ENCODE data around the gene CSF3. TPM values are rescaled to one million over a fixed set of nuclear protein-coding genes. Genes with fewer than 3 reads are reported as not detected.

Gene CSF3
- total and polyA plus RNA-seq, 11 donors = 0.14 to 1.3 (median 0.63) TPM; not detected in 7

- intact Hi-C loops (cut with DNase I) = no loop called here
- no peak for ATAC-seq
- Histone ChIP-seq H3K9me3 (no peaks in the 10 kb centered on the region), H3K4me3 (no peak overlapping the region), H3K27me3 (peaks cover 0 to 7% (median 0%) of the 10 kb centered on the region in 9 donors), H3K27ac (peak overlapping the region in 1 of 12 donors; percentile 69), H3K36me3 (no peaks in the 10 kb centered on the region), H3K4me1 (peaks cover 0 to 66% (median 0%) of the 10 kb centered on the region in 12 donors)
- 76 to 88% (median 79%) methylated on average over 6 of the region's 6 CpGs for whole genome bisulfite sequencing, 4 donors
- TF ChIP-seq POLR2A (IDR thresholded peaks at IDR 0.05) (no peak), CTCF (IDR thresholded peaks at IDR 0.05) (no peak)
- DNase-seq = no peak
These were observed 45.9 kb upstream of the CSF3 start for GRCh38 chr17:39969375-39969774.

GRCh38 chr17:39970157-39970692 is 45.0 kb upstream of the CSF3 start:
- no peak for TF ChIP-seq CTCF (IDR thresholded peaks at IDR 0.05)
- TF ChIP-seq POLR2A (IDR thresholded peaks at IDR 0.05) = no peak
- H3K4me1 ChIP-seq = peaks cover 0 to 72% (median 0%) of the 10 kb centered on the region in 12 donors
- DNase-seq (no peak), ATAC-seq (no peak)
- H3K36me3 ChIP-seq = no peaks in the 10 kb centered on the region
- H3K4me3 ChIP-seq = no peak overlapping the region
- H3K27ac ChIP-seq = no peak overlapping the region
- intact Hi-C loops (cut with DNase I) = loop anchor here in 5 of 10 donors (5.0 to 10.0 kb wide), 4 partner anchors 48 to 215 kb away; no protein-coding TSS in a partner anchor
- WGBS, 4 donors = 51 to 62% (median 60%) methylated on average over 7 of the region's 7 CpGs
- no peaks in the 10 kb centered on the region for H3K9me3 ChIP-seq
- H3K27me3 ChIP-seq = peaks cover 0 to 8% (median 0%) of the 10 kb centered on the region in 9 donors

GRCh38 chr17:39971076-39971603 is 44.1 kb upstream of the CSF3 start:
- TF ChIP-seq POLR2A (IDR thresholded peaks at IDR 0.05) = no peak
- no peak for TF ChIP-seq CTCF (IDR thresholded peaks at IDR 0.05)
- H3K27me3 ChIP-seq = peaks cover 0 to 8% (median 0%) of the 10 kb centered on the region in 9 donors
- DNase-seq (no peak), ATAC-seq (no peak)
- intact Hi-C loops (cut with DNase I) = loop anchor here in 5 of 10 donors (5.0 to 10.0 kb wide), 4 partner anchors 49 to 216 kb away; no protein-coding TSS in a partner anchor
- no peak overlapping the region for H3K4me3 ChIP-seq
- H3K9me3 ChIP-seq = no peaks in the 10 kb centered on the region
- H3K27ac ChIP-seq = peak overlapping the region in 1 of 12 donors; percentile 81
- H3K4me1 ChIP-seq = peaks cover 0 to 72% (median 0%) of the 10 kb centered on the region in 12 donors
- H3K36me3 ChIP-seq = no peaks in the 10 kb centered on the region
- WGBS, 4 donors = 84 to 90% (median 88%) methylated on average over 4 of the region's 4 CpGs

DNA sequence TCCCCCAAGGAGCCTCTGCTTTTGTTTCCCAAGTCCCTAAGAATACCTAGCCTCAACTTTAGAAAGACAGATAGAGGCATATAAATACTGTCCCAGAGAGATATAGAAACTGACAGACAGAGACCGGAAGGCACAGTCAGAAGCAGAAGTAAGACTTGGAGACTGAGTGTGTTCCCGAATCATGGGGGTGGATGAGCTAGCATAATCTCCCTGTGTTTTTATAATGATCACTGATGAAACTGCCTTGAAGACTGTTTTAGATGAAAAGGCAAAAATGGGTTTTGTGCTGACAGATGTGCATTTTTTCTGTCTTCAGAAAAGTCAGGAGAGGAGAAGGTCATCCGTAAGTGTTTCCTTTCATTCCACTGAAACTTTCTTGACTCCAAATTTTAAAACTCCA is 43.0 kb upstream of the CSF3 start:
- peak in 2 of 4 donors; percentile 26 to 59 for ATAC-seq
- H3K36me3 ChIP-seq = no peaks in the 10 kb centered on the region

More for the DNA sequence above, 43.0 kb upstream of the CSF3 start:
- TF ChIP-seq CTCF (IDR thresholded peaks at IDR 0.05) (no peak), POLR2A (IDR thresholded peaks at IDR 0.05) (no peak)
- WGBS, 4 donors = 31 to 53% (median 43%) methylated on average over 3 of the region's 3 CpGs
- Histone ChIP-seq H3K4me3 (no peak overlapping the region), H3K27me3 (peaks cover 0 to 11% (median 0%) of the 10 kb centered on the region in 9 donors), H3K4me1 (peaks cover 0 to 63% (median 0%) of the 10 kb centered on the region in 12 donors), H3K27ac (peak overlapping the region in 1 of 12 donors; percentile 81), H3K9me3 (no peaks in the 10 kb centered on the region)
- intact Hi-C loops (cut with DNase I) = loop anchor here in 5 of 10 donors (5.0 to 10.0 kb wide), 4 partner anchors 50 to 217 kb away; no protein-coding TSS in a partner anchor
- DNase-seq = no peak

Measured in heart left ventricle (tissue), 16 donors.